ENCODE measurements around the gene TBC1D3E. TPM values are rescaled to one million over a fixed set of nuclear protein-coding genes. Genes with fewer than 3 reads are reported as not detected.

Gene TBC1D3E
- not detected in 2 replicates for total RNA-seq

DNA sequence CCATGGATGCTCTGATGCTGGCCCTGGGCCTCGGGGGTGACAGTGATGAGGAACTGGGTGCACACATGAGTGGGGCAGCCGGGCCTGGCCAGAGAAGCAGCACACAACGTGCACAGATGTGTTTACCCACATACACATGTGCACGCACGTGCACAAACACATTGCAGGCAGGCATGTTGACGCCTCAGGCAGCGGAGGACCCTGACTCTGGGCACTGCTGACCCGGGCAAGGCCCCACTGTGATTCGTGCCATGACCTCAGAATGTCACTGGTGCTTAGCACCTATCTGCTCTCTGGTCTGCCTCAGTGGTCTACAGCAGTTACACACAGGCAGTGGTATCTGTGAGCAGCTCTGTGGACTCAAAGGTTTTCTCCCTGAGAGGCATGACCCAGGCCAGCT is at the start of gene TBC1D3E:
Gene TBC1D3E (plus strand): TSS at position 301 of the 400 bp plus-strand sequence. CDS start 1,545 bp downstream, outside the sequence.

Small RNAs within 50 kb of the gene (small RNA-seq; reads per million reads assigned to genes)
- gene RF00019 (not detected), gene RNA5SP526 (not detected)

Other genes starting within 250 kb of the TBC1D3E start
- gene TBC1D3K, start 203.5 kb upstream of the TBC1D3E start, total RNA-seq, result not detected in 2 replicates
- 2.4 and 4.6 TPM in 2 replicates for gene TBC1D3L, start 138.9 kb upstream of the TBC1D3E start, total RNA-seq
- gene TBC1D3D, start 124.0 kb upstream of the TBC1D3E start, total RNA-seq, result not detected in 2 replicates
- 0.32 TPM in 1 of 2 replicates, not detected in the other for gene TBC1D3C, start 59.3 kb upstream of the TBC1D3E start, total RNA-seq
- gene TBC1D3, start 64.6 kb downstream of the TBC1D3E start, total RNA-seq, result not detected in 2 replicates
- 39.7 and 40.3 TPM in 2 replicates for gene MRPL45, start 169.2 kb downstream of the TBC1D3E start, total RNA-seq
- gene GPR179, start 216.0 kb downstream of the TBC1D3E start, total RNA-seq, result under 0.01 TPM in 2 replicates
- 14.2 and 15.3 TPM in 2 replicates for gene SOCS7, start 223.9 kb downstream of the TBC1D3E start, total RNA-seq